Hematopoietic multipotent progenitor cell (in vitro differentiated cells): Measurements from ENCODE around the gene VSTM2L. TPM values are rescaled to one million over a fixed set of nuclear protein-coding genes. Genes with fewer than 3 reads are reported as not detected.
"Not testable (repeated sequence)": the region's sequence is repeated elsewhere in the genome, so short reads cannot be mapped to it uniquely, and the experiment has no call there.

Source experiments
- DNase-seq, 3 donors: peaks; one replicate each; pipeline ENCODE4 v3.0.0-alpha.2; 2011 to 2015; ENCODE audit warnings: low read depth in 2 of 3, low spot score in 2 of 3
- total RNA-seq: library from RNA; depleted of rRNA; stranded (reverse); fragments of >200 nt; gene quantifications from one replicate; pipeline ENCODE4 v1.2.3, GENCODE V29; 2012

VSTM2L gene
- total RNA-seq, 1 donor = not detected

GRCh38 chr20:37955511-37955910, 52.6 kb downstream of the VSTM2L start:
- DNase-seq = no peak

GRCh38 chr20:37956107-37956585, 53.2 kb downstream of the VSTM2L start:
- DNase-seq = no peak

- DNase-seq = no peak
These were observed 56.1 kb downstream of the VSTM2L start for GRCh38 chr20:37958856-37959520.

GRCh38 chr20:37961066-37961465, 58.1 kb downstream of the VSTM2L start:
- DNase-seq = no peak

- not testable (repeated sequence) for DNase-seq
These were observed 60.6 kb downstream of the VSTM2L start for GRCh38 chr20:37963483-37963882.

GRCh38 chr20:37968841-37969401, 66.0 kb downstream of the VSTM2L start:
- DNase-seq = no peak

- no peak for DNase-seq
These were observed 67.3 kb downstream of the VSTM2L start for GRCh38 chr20:37969949-37970855.

- no peak for DNase-seq
These were observed 67.9 kb downstream of the VSTM2L start for GRCh38 chr20:37970856-37971245.

GRCh38 chr20:37971561-37972127, 68.7 kb downstream of the VSTM2L start:
- DNase-seq = no peak

GRCh38 chr20:37972256-37973058, 69.5 kb downstream of the VSTM2L start:
- no peak for DNase-seq

GRCh38 chr20:37973059-37973910, 70.4 kb downstream of the VSTM2L start:
- DNase-seq = no peak

- peak in 1 of 3 donors; percentile 29 for DNase-seq
These were observed 74.0 kb downstream of the VSTM2L start for GRCh38 chr20:37976887-37977286.

- no peak for DNase-seq
These were observed 74.4 kb downstream of the VSTM2L start for GRCh38 chr20:37977338-37977737.

- no peak for DNase-seq
These were observed 74.9 kb downstream of the VSTM2L start for GRCh38 chr20:37977786-37978185.

GRCh38 chr20:37979021-37979985, 76.4 kb downstream of the VSTM2L start:
- DNase-seq = no peak

GRCh38 chr20:37980383-37980782, 77.5 kb downstream of the VSTM2L start:
- DNase-seq = no peak

- DNase-seq = no peak
These were observed 77.9 kb downstream of the VSTM2L start for GRCh38 chr20:37980876-37981275.

- no peak for DNase-seq
These were observed 78.6 kb downstream of the VSTM2L start for GRCh38 chr20:37981568-37981967.
